Bone marrow (tissue), 2 donors: ENCODE results near the gene SAP30BP.
A peak's percentile ranks its signal among the peaks of the same experiment; 100 is the strongest.

Experiments
- DNase-seq, 2 donors: peaks; one replicate each; lab custom pipeline; 2025; lab: John Stamatoyannopoulos, UW

SAP30BP gene

GRCh38 chr17:75740631-75741077 is 73.5 kb downstream of the SAP30BP start:
- DNase-seq: no peak

GRCh38 chr17:75742337-75742736 is 75.2 kb downstream of the SAP30BP start:
- DNase-seq: no peak

GRCh38 chr17:75743625-75744206 is 76.6 kb downstream of the SAP30BP start:
- no peak for DNase-seq

GRCh38 chr17:75748706-75749105 is 81.6 kb downstream of the SAP30BP start:
- DNase-seq: no peak

DNA sequence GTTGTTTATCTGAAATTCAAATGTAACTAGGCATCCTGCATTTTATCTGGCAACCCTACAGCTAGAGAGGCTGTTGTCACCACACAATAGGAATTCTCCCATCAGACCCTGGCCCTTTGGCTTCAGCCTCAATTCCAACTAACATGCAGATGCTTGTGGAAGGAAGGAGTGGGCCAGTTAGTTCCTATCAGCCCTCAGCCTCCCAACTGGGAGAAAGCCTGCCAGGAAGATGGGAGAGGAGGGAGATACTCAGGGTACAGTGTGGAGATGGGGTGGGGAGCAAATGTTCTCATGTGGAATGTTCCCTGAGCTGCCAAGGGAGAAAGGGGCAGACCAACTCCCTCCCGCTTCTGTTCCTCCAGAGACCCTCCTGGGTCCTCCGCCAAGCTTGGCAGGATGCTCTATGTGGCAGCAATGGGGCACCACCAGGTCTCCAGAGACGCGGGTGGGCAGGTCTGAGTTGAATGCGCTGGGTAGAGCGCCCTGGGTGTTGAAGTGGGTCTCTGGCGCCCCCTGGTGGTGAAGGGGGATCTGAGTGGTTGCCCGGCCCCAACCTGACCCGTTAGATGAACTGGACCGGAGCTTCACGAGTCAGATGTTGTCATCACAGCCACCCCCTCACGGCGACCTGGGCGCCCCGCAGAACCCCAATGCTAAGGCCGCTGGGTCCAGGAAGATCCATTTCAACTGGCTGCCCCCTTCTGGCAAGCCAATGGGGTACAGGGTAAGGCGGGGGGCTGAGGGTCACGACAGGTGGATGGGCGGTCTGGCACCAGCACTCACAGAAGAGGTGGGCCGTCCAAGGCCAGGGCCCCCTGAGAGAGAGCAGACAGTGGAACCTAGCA is 82.6 kb downstream of the SAP30BP start:
- DNase-seq: peak; percentile 65 to 71

DNA sequence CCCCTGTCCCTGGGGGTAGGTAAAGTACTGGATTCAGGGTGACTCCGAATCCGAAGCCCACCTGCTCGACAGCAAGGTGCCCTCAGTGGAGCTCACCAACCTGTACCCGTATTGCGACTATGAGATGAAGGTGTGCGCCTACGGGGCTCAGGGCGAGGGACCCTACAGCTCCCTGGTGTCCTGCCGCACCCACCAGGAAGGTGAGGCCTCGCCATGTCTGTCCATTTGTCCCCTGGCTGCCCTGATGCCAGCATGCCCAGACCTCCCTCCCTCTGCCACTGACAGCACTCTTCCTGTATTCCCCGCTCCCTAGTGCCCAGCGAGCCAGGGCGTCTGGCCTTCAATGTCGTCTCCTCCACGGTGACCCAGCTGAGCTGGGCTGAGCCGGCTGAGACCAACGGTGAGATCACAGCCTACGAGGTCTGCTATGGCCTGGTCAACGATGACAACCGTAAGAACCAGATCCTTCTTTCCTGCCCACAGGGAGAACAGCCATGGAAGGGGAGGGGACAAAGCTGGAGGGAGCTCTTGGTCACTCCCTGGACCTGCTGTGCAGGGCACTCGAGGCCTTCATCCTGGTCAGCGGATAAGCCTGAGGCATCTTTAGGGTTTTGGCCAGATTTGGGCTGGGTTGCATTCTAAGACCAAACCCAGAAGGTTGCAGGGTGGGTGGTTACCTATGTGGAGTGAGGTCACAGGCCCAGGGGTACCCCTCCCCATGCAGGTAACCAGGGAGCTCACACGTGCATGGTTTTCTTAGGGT is 83.7 kb downstream of the SAP30BP start:
- DNase-seq: no peak

- DNase-seq: no peak
These were observed 84.7 kb downstream of the SAP30BP start for GRCh38 chr17:75751676-75752404.

- DNase-seq: no peak
These were observed 85.2 kb downstream of the SAP30BP start for GRCh38 chr17:75752405-75752709.

- no peak for DNase-seq
These were observed 85.8 kb downstream of the SAP30BP start for GRCh38 chr17:75752802-75753513.

GRCh38 chr17:75753514-75754377 is 86.6 kb downstream of the SAP30BP start:
- peak; percentile 40 to 55 for DNase-seq

DNA sequence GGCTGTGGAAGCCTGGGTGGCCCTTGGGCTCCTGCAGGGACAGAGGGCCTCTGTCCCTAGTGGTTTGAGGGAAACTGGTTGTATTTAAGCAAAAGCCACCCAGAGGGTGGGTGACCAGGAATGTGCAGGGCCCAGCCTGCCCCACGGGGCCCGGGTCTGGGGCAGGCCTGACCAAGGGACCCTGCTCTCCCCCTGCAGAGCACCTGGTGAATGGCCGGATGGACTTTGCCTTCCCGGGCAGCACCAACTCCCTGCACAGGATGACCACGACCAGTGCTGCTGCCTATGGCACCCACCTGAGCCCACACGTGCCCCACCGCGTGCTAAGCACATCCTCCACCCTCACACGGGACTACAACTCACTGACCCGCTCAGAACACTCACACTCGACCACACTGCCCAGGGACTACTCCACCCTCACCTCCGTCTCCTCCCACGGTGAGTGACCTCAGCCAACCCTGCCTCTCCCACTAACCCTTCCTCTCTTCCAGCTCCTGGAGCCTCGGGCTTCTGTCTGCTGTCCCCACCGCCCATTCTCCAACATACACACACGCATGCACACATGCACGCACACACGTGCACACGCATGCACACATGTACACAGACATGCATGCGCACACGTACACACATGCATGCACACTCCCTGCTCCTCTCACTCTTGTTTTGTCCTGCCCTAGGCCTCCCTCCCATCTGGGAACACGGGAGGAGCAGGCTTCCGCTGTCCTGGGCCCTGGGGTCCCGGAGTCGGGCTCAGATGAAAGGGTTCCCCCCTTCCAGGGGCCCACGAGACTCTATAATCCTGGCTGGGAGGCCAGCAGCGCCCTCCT is 87.5 kb downstream of the SAP30BP start:
- DNase-seq: no peak

- DNase-seq: no peak
These were observed 88.2 kb downstream of the SAP30BP start for GRCh38 chr17:75755205-75755901.

DNA sequence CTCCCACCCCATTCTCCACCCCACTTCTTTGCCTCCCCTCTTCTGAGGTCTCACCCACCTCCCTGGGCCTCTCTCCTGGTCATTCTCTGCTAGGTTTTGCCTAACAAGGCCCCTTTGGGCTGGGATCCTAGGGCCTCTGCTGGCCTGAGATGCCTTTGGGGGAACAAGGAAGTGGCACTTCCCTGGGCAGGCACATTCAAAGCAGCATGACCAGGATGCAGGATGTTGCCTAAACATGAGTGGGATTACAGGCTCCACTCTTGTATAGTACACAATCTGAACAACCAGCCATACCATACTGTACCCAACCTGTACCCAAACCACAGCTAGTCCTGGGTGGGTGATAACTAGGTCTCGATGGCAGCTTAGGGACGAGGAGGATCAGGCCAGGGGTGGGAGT is 88.9 kb downstream of the SAP30BP start:
- DNase-seq: no peak

GRCh38 chr17:75756451-75757085 is 89.4 kb downstream of the SAP30BP start:
- no peak for DNase-seq

DNA sequence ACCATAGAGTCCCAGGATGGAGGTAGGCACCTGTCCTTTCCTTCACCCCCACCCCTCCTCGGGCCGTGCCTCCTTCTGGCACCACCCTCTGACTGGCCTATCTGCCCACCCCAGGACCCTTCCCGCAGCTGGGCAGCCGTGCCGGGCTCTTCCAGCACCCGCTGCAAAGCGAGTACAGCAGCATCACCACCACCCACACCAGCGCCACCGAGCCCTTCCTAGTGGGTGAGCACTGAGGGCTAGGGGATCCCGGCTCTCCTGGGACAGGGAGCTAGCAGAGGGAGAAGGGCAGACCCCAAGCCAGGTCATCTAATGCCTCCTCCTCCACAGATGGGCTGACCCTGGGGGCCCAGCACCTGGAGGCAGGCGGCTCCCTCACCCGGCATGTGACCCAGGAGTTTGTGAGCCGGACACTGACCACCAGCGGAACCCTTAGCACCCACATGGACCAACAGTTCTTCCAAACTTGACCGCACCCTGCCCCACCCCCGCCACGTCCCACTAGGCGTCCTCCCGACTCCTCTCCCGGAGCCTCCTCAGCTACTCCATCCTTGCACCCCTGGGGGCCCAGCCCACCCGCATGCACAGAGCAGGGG is 90.0 kb downstream of the SAP30BP start:
- no peak for DNase-seq
